HG02970 (cell line): ENCODE results near the gene SPIC.
"Not testable (repeated sequence)": the region's sequence is repeated elsewhere in the genome, so short reads cannot be mapped to it uniquely, and the experiment has no call there.

ENCODE experiments used
- ATAC-seq: cut with Tn5 transposase; IDR thresholded peaks from one replicate; pipeline ENCODE4 v1.9.1; 2021; ENCODE audit warnings: mild to moderate bottlenecking, moderate library complexity, moderate number of reproducible peaks; ENCODE audit not compliant: unreplicated experiment, low FRiP score

SPIC gene

DNA sequence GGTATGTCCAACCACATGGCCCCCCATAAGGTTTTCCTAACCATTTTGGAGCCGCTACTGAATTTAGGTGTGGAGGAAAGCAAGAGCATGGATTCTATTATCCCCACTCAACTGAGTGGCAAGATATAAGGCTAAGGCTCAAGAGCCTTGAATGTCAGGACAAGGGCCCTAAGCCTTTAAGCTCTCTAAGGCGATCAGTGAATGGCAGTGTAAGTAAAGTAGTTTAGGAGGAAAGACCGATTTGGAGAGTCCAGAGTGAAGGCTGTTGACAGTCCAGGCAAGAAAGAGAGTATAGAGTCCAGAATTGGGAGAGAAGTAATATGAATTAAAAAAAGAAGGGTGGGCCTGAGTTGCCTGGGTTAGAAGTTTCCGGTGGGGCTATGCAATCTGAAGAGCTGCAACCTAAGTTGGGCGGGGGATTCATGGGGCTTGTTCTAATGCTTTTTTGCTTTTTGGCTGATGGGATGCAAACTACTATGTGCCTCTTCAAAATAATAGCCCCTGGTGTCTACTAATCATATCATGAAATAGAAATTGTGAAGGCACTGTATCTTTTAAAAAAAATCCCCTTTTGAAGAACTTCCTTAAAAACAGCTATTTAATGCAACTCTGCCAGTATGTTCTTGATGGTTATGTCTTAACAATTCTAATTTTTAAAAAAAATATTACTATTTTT is at the start of gene SPIC:
Gene SPIC (plus strand): TSS at position 626 of the 676 bp plus-strand sequence. CDS start 1,569 bp downstream, outside the sequence.
- ATAC-seq = no peak

DNA sequence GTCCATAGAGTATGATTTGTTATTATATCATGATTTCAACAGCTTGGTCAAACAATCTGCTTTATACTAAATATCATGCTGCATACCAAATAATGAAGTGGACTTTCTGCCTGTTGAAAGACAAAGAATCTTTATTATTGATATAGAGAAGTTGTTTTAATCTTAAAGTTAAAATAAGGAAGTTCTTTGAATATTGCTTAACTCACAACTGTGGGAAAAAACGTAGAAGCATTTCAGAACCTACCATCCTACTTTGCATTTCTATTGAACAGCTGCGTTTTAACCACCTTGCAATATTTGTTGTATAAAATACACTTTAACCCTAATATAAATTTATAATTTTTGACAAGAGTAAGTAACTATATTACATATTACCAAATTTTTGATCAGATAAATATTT is 44.7 kb upstream of the SPIC start:
- ATAC-seq = no peak

DNA sequence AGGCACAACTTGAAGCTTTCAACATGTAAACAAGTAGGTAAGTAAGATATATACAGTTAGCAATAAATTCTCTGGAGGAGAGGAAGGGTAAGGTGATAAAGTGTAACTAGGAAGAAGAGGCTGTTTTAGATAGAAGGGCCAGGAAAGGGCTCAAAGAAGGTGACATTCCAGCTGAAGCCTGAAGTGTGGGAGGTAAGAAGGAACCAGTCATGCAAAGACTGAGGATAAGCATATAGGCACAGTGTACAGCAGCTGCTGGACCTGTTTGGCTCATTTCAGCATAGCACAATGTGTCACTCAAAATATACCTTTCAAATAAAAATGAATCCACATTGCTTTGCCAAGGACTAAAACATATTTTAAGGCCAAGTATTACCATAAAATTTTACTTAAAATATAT is 39.0 kb upstream of the SPIC start:
- ATAC-seq = no peak

DNA sequence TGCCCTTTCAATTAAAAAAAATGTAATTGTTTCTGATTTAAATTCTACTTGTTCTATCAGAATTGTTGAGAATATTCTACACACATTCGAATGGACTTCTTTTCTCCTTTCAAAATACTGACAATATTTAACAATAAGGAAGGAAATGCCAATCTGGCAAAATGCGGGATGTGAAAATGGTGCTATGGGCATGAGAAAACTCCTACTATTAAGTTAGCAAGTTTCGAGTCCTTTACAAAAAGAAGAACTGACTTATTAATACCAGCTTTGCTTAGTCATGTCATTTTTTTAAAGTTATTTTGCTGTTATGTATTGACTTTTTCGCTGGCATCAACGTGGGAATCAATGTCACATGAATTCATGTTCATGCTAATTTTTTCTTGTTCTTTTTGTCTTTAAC is 35.9 kb upstream of the SPIC start:
- ATAC-seq = no peak

DNA sequence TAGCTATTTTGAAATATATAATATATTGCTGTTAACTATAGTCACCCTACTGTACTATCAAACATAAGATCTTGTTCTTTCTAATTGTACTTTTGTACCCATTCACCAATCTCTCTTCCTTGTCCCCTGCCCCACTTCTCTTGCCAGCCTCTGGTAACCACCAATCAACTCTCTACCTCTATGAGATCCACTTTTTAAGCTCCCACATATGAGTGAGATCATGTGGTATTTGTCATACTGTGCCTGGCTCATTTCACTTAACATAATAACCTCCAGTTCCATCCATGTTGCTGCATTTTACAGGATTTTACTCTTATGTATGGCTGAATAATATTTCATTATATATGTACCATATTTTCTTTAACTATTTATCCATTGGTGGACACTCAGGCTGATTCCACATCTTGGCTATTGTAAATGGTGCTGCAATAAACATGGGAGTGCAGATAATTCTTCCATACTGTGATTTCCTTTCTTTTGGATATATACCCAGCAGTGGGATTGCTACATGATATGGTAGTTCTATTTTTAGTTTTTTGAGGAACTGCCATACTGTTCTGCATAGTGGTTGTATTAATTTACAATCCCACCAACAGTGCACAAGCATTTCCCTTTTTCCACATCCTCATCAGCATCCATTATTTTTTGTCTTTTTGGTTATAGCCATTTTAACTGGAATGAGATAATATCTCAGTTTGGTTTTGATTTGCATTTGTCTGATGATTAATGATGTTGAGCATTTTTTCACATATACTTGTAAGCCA is 33.5 kb upstream of the SPIC start:
- no peak for ATAC-seq

DNA sequence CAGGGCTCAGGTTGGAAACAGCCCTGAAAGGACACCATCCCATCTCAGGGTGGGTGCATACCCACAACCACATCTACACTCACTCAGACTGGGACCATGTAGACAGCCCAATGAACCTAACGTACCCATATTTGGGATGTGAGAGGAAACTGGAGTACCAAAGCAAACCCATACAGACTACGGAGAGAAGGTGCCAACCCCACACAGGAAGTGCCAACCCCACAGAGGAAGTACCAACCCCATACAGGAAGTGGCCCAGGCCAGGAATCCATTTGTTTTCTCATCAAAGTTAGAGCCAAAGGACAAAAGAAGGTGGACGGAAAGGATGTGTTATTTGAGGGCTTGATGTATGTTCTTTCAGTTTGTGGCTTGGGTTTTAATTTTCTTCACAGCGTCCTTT is 19.5 kb upstream of the SPIC start:
- ATAC-seq = no peak

DNA sequence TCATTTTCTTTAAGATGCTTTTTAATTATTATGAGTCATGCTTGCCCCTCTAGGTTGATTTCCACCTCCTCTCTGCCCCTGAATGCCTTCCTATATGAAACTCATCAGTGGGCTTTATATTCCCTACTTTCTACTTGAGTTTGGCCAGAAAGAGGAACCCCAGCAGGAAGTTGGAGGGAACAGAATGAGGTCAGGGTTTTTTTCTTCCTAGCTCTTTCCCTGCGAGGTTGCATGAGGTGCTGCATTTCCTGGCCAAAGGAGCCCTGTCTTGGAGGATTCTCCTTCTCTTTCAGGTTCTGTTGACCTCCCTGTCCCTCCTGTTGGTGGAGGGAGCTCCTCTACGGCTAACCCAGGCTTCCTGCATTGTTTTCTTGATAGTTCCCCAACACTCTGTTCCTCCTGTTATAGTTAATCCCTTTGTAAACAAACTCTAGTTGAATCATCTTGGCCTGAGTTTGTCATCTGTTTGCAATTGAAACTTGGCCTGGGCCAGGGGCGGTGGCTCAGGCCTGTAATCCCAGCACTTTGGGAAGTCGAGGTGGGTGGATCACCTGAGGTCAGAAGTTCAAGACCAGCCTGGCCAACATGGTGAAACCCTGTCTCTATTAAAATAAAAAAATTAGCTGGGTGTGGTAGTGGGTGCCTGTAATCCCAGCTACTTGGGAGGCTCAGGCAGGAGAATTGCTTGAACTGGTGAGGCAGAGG is 15.3 kb upstream of the SPIC start:
- no peak for ATAC-seq

DNA sequence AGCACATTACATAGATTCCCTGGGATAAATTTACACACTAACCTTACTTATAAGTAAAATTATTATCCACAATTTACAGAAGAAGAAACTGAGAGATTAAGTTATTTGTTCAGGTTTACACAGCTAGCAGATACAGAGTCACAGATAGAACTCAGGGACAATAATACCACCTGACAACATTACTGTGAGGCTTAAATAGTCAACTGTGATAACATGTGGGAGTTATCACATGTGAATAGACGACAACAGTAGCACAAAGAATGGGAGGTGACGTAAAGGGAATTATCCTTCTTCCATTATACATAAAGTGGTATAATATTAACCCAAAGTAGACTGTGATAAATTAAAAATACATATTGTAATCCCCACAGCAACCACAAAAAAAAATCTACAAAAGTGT is 6.2 kb upstream of the SPIC start:
- no peak for ATAC-seq

DNA sequence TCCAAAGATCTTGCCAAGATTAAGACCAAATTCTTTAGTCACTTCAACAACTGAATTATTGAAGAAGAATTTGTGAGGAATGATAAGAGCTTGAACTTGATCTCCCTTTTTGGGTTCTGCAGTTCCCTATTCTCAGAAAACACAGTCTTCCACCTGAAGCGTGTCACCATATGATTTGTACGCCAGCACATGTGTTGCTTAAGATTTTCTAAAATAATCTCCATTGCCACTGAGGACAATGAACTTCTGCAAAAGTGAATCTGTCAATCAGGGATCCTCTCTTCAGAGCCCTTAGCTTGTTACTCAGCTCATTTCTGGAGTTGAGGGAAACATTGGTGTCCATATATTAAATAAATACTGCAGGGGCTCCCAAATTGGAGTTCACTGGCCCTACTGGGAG is 4.2 kb upstream of the SPIC start:
- ATAC-seq = no peak

DNA sequence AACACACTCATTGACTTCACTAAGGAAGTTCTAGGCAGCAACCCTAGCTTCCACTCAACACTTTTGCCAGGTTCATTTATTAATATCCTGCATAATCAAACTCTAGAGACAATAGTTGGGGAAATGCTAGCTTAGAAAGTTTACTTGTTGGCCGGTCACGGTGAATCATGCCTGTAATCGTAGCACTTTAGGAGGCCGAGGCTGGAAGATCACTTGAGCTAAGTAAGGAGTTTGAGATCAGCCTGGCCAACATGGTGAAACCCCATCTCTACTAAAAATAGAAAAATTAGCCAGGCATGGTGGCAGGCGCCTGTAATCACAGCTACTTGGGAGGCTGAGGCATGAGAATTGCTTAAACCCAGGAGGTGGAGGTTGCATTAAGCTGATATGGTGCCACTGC is 3.3 kb upstream of the SPIC start:
- not testable (repeated sequence) for ATAC-seq

DNA sequence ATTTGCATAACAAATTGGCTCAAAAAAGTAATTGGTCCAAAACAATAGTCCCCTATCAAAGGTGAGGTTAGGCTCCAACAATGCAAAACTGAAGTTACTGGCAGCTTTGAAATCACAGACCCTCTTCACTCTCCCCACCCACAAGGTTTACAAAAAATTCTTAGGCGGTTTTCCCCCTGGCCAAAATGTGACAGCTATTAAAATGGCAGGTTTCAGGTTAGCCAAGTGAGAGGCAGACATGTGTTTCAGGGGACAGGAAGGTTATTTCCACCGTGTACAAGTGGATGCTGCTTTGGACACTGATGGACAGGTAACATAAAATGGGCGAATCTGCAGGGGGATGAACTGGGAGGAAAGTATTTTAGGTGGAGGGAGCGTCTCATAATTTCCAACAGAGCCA is 888 bp upstream of the SPIC start:
- ATAC-seq = no peak

DNA sequence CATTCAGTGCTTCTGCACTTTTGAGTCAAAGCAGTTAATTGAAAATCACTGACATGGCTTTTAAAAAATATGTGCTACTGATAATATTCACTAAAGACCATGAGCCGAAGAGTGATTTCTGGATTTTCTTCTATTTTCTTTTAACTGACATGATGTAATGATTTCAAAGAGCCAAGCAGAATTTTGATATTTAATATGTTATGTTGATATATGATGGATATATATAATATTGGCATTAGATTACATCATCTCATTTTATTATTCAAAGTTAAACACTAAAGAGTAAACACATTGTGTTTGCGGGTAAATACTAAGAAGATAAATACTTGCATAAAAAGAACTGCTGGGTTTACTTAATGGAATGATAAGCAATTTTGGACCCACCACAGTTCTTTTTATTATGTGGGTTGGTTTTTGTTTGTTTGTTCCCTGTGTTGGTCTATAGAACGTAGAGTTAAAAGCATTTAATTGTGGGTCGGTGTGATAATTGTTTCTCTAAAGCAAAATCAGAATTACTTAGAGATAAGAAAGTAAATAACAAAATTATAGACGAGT is 692 bp downstream of the SPIC start:
- no peak for ATAC-seq

DNA sequence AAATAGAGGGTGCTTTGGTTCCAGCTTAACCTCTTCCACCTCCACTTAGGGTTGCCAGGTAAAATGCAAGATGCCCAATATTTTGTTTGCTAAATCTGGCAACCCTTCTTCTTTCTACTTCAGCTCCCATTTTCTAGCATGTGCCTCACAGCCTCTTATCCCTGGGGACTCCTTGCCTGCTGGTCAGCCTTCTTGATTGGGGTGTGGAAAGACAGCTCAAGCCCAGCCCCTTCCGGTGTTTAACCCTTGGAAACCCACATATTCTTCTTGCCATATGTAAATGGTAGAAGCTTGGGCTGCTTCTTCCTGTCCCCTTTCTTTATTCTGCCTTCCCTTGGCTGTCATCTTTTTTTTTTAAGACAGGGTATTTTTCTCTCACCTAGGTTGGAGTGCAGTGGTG is 5.7 kb downstream of the SPIC start:
- ATAC-seq = no peak

DNA sequence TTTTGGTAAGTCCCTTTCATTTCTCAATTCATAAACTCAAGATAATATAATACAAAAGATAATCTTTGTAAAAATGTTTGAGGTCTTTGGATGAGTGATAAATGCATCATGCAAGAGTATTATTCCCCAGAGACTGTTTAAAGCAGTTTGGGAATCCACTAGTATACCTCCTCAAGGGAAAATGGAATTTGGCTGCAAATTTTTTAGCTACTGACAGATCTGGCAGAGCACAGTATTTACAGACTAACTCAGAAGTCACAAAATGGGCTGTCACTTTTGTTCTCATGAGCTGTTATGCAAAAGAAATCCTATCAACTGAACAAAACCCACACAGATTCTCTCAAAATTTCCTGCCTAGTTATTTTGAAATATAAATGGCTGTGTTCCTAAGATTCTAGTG is 9.9 kb downstream of the SPIC start:
- ATAC-seq = no peak

DNA sequence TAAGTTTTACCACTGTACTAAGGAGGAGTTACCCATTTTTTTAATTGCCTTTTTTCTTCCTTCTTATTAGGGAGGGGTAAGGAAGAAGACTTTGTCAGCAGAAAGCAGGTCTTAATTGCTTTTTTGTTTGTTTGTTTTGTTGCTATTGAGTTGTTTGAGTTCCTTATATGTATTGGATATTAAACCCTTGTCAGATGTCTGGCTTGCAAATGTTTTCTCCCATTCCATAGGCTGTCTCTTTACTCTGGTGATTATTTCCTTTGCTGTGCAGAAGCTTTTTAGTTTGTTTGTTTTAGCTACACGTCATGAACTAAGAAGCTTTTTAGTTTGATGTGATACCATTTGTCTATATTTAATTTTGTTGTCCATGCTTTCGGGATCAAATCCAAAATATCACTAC is 13.3 kb downstream of the SPIC start:
- ATAC-seq = no peak

DNA sequence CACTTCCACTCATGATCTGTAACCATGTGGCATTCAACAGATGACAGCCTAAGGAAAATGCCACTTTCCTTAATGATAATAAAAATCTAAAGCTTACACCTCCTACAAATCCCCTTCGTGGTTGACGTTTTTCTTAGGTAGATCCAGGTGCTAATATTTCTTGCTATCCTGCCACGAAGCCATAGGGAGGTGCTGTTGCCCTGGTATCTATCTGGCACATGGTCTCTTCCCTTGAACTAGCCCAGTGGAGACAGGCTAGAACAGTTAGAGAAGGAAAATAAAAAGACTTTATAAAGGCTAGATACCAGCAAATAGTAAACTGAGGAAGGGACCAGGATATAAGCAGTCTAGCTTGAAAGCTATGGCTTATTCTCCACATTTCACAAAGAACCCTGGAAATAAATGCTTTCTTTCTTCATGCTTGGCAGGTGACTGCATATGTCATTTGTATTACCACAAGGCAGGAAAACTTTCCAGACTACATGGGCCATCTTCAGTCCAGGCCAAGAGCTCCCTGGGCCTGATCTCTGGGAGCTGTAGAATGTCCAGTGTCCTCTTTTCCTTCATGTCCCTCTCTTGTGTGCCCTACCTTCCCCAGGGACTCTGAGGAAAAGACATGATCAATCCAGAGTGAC is 15.3 kb downstream of the SPIC start:
- no peak for ATAC-seq

DNA sequence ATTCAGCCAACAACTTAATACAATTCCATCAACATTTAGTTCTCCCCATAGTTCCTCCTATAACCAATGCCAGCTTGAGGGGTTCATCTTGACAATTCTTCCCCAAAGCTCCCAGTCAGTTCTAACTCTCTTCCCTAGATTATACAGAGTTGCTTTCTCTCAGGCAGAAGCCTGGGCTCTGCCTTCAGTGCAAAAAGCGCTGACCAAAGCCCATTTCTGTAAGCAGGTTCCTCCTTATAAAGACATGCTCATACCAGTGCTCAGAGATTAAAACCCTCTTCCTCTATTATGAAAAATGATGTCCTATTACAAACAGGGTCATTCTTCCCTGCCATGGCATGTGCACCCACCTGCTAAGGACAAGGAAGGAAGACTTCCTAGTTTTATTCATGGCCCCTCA is 16.2 kb downstream of the SPIC start:
- ATAC-seq = no peak

DNA sequence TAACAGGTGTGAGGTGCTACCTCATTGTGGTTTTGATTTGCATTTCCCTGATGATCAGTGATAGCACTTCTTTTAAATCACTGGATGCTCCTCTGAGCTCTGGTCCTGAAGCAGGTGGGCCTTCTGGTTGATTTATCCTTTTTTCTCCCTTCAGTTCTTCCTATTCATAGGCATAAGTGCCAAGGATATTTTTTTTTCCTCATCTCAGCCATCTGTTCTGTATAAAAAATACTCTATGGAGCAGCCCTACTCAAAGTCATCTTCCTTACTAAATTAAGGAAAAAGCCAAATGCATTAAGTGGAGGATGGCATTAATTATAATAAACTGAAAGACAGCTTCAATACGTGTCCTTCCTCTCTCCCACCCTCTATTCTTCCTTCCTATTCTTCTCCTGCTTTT is 18.4 kb downstream of the SPIC start:
- no peak for ATAC-seq

DNA sequence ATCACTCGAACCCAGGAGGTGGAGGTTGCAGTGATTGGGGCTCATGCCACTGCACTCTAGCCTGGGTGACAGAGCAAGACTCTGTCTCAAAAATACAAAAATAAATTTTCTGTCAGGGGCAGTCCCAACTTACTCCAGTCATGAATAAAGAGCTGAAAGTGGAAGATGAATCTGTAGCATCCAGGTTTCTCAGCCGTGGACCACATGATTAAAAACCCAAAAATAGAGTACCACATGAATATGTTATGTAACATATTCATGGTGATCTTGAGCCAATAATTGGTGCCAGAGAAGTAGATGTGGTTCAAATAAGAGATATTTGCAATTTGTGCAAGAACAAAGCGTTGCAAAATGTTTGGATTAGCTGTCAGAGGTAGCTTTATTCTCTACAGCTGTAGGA is 23.1 kb downstream of the SPIC start:
- no peak for ATAC-seq

DNA sequence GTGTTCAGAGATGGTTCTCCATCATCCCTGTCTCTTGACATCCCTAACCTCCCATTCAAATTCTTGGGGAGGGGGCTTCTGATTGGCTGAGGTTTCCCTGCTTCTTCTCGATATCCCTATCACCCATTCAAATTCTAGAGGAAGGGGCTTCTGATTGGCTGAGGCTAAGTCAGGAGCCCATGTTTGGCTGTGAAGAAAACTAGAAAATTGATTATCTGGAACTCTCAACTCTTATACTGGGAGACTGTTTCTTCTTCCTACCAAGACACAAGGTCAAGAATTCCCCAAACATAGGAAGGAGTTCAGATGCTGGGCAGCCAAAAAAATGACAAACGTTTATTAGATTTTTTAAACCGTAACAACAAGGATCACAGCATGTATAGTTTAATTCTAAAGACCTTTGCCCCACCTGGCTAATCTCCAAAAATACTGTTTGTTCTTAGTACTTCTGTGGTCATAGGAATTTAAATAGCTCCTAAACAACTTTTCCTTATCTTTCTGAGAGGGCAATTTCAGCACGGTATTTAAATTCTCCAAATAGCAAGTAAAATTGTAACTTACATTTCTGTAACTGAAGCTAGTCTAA is 26.4 kb downstream of the SPIC start:
- ATAC-seq = no peak

DNA sequence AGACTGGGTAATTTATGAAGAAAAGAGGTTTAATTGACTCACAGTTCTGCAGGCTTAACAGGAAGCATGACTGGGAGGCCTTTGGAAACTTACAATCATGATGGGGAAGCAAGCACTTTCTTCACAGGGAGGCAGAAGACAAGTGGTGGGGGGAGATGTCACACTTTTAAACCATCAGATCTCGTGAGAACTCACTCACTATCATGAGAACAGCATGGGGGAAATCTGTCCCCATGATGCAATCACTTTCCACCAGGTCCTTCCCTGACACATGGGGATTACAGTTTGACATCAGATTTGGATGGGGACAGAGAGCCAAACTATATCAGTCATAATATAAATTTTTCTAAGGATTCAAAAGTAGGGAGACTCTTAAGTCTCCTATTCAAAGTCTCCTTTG is 46.0 kb downstream of the SPIC start:
- ATAC-seq = no peak
